Measurements from ENCODE around the gene DBN1.

Gene DBN1

DNA sequence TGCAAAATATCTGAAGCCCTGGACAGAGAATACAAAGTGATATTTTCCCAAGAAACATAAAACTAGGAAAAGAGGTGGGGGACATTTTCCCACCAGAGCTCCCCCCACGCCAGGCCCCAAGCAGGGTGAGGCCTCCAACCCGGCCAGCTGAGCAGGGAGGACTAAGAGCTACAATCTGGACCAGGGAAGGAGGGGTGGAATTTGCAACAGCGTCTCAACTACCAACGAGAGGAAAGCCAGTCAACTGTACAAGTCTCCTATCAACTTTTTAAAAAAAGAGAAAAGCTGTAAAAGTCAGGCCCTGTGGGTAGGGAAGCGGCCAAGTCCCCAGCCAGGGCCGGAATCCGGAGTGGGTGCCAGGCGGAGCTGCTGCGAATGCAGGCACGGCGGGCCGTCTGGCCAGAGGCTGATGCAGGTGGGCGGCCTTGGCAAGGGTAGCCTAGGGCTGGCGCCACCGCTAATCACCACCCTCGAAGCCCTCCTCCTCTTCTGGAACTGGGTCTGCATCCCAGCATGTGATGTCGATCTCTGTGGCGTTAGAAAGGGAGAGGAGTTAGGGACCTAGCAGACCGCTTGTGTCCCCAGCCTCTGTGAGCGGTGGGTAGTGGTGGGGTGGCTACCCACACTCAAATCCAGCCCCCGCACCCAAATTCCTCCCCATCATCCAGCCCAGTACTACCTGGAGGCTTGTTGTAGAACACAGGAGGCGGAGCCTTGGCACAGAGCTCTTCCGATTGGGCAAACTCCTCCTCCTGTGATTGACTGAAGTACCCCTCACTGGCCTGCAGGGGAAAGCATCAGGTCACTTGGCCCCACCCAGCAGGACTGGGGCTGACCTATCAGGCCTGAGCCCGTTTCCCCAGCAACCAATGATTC lies 16.2 kb downstream of the DBN1 start:
- H3K4me1 ChIP-seq (ENCODE audit: insufficient read depth, low read length) = peaks cover 18% of the 10 kb centered on the region
- H3K9ac ChIP-seq (ENCODE audit: low read length) = no peak overlapping the region
- no peak overlapping the region for H3K27ac ChIP-seq (ENCODE audit: low read depth, low read length)
- peaks cover 10 to 13% of the 10 kb centered on the region in 2 donors for H3K27me3 ChIP-seq (ENCODE audit: control insufficient read depth in 1 of 2, insufficient read depth in 2 of 2, low read length in 2 of 2)
- H3K4me3 ChIP-seq (ENCODE audit: low read depth in 1 of 2, low read length in 2 of 2) = no peak overlapping the region
- H3K9me3 ChIP-seq (ENCODE audit: low read length) = no peaks in the 10 kb centered on the region
- H3K36me3 ChIP-seq (ENCODE audit: insufficient read depth, low read length) = peaks cover 24% of the 10 kb centered on the region

DNA sequence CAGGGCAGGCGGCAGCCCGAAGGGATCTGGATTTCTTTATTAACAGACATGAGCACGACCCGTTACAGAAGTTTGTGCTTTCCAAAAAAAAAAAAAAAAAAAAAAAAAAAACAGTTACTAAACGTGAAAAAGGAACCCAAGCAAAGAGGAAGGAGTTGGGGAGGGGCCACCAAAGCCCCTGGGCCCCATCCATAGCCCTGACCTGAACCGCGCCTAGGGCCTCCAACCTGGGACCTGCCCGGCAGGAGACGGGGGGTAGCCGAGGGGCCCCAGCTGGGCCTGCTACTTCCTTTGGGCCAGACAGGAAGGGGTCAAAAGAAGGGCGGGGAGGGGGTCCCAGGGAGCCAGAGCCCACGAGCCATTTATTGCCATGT lies 16.9 kb downstream of the DBN1 start:
- peaks cover 13 to 17% of the 10 kb centered on the region in 2 donors for H3K27me3 ChIP-seq (ENCODE audit: control insufficient read depth in 1 of 2, insufficient read depth in 2 of 2, low read length in 2 of 2)
- peak overlapping the region; percentile 72 for H3K27ac ChIP-seq (ENCODE audit: low read depth, low read length)

GRCh38 chr5:177455661-177456590 lies 17.5 kb downstream of the DBN1 start:
- Histone ChIP-seq H3K27me3 (ENCODE audit: control insufficient read depth in 1 of 2, insufficient read depth in 2 of 2, low read length in 2 of 2) (peaks cover 13 to 20% of the 10 kb centered on the region in 2 donors), H3K9ac (ENCODE audit: low read length) (no peak overlapping the region), H3K9me3 (ENCODE audit: low read length) (no peaks in the 10 kb centered on the region), H3K27ac (ENCODE audit: low read depth, low read length) (peak overlapping the region; percentile 68), H3K4me1 (ENCODE audit: insufficient read depth, low read length) (peaks cover 18% of the 10 kb centered on the region), H3K4me3 (ENCODE audit: low read depth in 1 of 2, low read length in 2 of 2) (peak overlapping the region; percentile 66 to 71), H3K36me3 (ENCODE audit: insufficient read depth, low read length) (peaks cover 24% of the 10 kb centered on the region)

More for the DNA sequence above, 16.9 kb downstream of the DBN1 start:
- Histone ChIP-seq H3K36me3 (ENCODE audit: insufficient read depth, low read length) (peaks cover 24% of the 10 kb centered on the region), H3K4me1 (ENCODE audit: insufficient read depth, low read length) (peaks cover 18% of the 10 kb centered on the region), H3K9me3 (ENCODE audit: low read length) (no peaks in the 10 kb centered on the region), H3K9ac (ENCODE audit: low read length) (no peak overlapping the region), H3K4me3 (ENCODE audit: low read depth in 1 of 2, low read length in 2 of 2) (no peak overlapping the region)

- Histone ChIP-seq H3K27ac (ENCODE audit: low read depth, low read length) (peak overlapping the region; percentile 68), H3K36me3 (ENCODE audit: insufficient read depth, low read length) (peaks cover 21% of the 10 kb centered on the region), H3K27me3 (ENCODE audit: control insufficient read depth in 1 of 2, insufficient read depth in 2 of 2, low read length in 2 of 2) (peaks cover 20 to 28% of the 10 kb centered on the region in 2 donors), H3K4me3 (ENCODE audit: low read depth in 1 of 2, low read length in 2 of 2) (peak overlapping the region; percentile 66 to 71), H3K9ac (ENCODE audit: low read length) (no peak overlapping the region), H3K4me1 (ENCODE audit: insufficient read depth, low read length) (peaks cover 18% of the 10 kb centered on the region), H3K9me3 (ENCODE audit: low read length) (no peaks in the 10 kb centered on the region)
These were observed 18.3 kb downstream of the DBN1 start for GRCh38 chr5:177455036-177455660.

DNA sequence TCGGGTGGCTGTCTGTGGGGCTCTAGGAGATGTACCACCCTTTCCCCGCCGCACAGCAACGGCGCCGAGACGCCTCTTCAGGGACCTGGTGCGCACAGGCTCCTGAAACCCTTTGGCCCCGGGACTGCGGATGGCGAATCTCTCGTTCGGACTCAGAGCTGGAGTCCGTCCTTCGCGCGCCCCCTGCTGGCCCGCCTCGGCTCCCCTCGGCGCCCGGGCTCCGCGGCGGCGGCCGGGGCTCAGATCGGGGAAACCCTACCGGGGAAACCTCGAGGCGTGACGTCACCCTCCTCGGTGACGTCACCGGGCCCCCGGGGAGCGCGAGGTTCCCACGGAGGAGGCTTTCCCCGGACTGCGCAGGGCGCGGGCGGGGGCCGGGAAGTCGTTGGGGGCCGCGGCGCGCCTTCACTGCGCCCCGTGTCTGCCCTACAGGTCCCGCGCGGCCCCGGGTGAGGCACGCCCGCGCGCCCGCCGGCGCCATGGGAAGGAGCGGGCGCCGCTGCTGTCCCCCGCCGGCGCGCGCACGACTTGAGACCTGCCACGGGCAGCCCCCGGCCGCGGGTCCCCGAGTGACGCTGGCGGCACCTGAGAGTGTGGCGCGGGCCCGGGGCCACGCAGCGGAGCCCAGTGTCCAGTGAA lies 18.9 kb downstream of the DBN1 start:
- H3K9ac ChIP-seq (ENCODE audit: low read length) = no peak overlapping the region
- peak overlapping the region; percentile 23 for H3K27ac ChIP-seq (ENCODE audit: low read depth, low read length)

GRCh38 chr5:177453852-177454396 lies 19.5 kb downstream of the DBN1 start:
- H3K27ac ChIP-seq (ENCODE audit: low read depth, low read length) = no peak overlapping the region
- H3K9ac ChIP-seq (ENCODE audit: low read length) = no peak overlapping the region
- no peaks in the 10 kb centered on the region for H3K9me3 ChIP-seq (ENCODE audit: low read length)
- H3K27me3 ChIP-seq (ENCODE audit: control insufficient read depth in 1 of 2, insufficient read depth in 2 of 2, low read length in 2 of 2) = peaks cover 32 to 40% of the 10 kb centered on the region in 2 donors
- H3K4me1 ChIP-seq (ENCODE audit: insufficient read depth, low read length) = peaks cover 18% of the 10 kb centered on the region
- H3K4me3 ChIP-seq (ENCODE audit: low read depth in 1 of 2, low read length in 2 of 2) = peak overlapping the region in 1 of 2 donors; percentile 49
- H3K36me3 ChIP-seq (ENCODE audit: insufficient read depth, low read length) = peaks cover 16% of the 10 kb centered on the region

More for the DNA sequence above, 18.9 kb downstream of the DBN1 start:
- peak overlapping the region; percentile 66 to 71 for H3K4me3 ChIP-seq (ENCODE audit: low read depth in 1 of 2, low read length in 2 of 2)
- no peaks in the 10 kb centered on the region for H3K9me3 ChIP-seq (ENCODE audit: low read length)
- peaks cover 27 to 34% of the 10 kb centered on the region in 2 donors for H3K27me3 ChIP-seq (ENCODE audit: control insufficient read depth in 1 of 2, insufficient read depth in 2 of 2, low read length in 2 of 2)
- peaks cover 18% of the 10 kb centered on the region for H3K4me1 ChIP-seq (ENCODE audit: insufficient read depth, low read length)
- H3K36me3 ChIP-seq (ENCODE audit: insufficient read depth, low read length) = peaks cover 16% of the 10 kb centered on the region

GRCh38 chr5:177452688-177453638 lies 20.5 kb downstream of the DBN1 start:
- H3K27me3 ChIP-seq (ENCODE audit: control insufficient read depth in 1 of 2, insufficient read depth in 2 of 2, low read length in 2 of 2) = peaks cover 42 to 49% of the 10 kb centered on the region in 2 donors
- H3K4me1 ChIP-seq (ENCODE audit: insufficient read depth, low read length) = peaks cover 20% of the 10 kb centered on the region
- no peak overlapping the region for H3K27ac ChIP-seq (ENCODE audit: low read depth, low read length)
- no peaks in the 10 kb centered on the region for H3K9me3 ChIP-seq (ENCODE audit: low read length)
- peaks cover 6% of the 10 kb centered on the region for H3K36me3 ChIP-seq (ENCODE audit: insufficient read depth, low read length)
- H3K4me3 ChIP-seq (ENCODE audit: low read depth in 1 of 2, low read length in 2 of 2) = no peak overlapping the region
- H3K9ac ChIP-seq (ENCODE audit: low read length) = no peak overlapping the region

GRCh38 chr5:177450667-177451424 lies 22.6 kb downstream of the DBN1 start:
- peaks cover 47 to 58% of the 10 kb centered on the region in 2 donors for H3K27me3 ChIP-seq (ENCODE audit: control insufficient read depth in 1 of 2, insufficient read depth in 2 of 2, low read length in 2 of 2)
- H3K36me3 ChIP-seq (ENCODE audit: insufficient read depth, low read length) = no peaks in the 10 kb centered on the region
- H3K4me3 ChIP-seq (ENCODE audit: low read depth in 1 of 2, low read length in 2 of 2) = no peak overlapping the region
- no peaks in the 10 kb centered on the region for H3K9me3 ChIP-seq (ENCODE audit: low read length)
- H3K9ac ChIP-seq (ENCODE audit: low read length) = no peak overlapping the region
- H3K4me1 ChIP-seq (ENCODE audit: insufficient read depth, low read length) = peaks cover 20% of the 10 kb centered on the region
- H3K27ac ChIP-seq (ENCODE audit: low read depth, low read length) = no peak overlapping the region

DNA sequence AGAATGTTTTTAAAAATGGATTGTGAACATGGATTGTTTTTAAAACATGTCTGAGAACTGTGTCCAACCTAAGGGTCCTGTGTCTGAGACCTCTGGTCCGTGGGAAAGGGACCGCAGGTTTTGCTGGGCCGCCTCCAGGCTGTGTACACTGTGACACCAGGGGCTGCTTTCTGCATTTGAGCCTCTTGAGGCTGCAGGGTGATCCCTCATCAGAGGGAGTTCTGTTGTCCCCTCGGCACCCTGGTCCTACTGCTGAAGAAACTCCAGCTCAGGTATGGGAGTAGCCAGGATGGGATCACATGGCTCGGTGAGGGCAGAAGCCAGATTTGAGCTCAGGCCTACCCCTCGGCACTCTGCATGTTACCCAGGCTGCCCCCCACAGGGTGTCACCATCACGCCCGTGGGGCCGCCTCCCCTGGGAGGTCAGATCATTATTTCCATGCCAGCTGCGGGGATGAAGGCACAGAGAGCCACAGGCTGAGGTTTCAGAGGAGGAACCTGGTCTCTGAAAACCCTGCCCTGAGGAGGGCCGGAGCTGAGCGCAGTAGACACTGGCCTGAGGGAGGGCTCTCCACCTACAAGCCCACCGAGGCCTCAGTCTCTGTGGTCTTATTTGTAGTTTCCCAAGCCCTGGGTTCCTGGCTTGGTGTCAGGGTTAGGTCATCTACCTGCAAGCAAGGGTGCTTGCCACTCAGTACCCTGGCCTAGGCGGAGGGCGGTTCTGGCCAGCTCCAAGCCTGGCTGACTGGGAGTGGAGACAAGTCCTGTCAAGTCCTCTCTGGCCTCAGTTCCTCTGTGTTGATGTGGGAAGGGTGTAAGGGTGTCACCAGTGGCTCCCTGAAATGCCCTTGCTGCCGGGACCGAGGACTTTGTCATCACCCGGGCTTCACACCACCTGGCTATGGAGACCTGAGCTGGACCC lies 24.0 kb downstream of the DBN1 start:
- H3K9me3 ChIP-seq (ENCODE audit: low read length) = no peaks in the 10 kb centered on the region
- no peaks in the 10 kb centered on the region for H3K36me3 ChIP-seq (ENCODE audit: insufficient read depth, low read length)
- no peak overlapping the region for H3K9ac ChIP-seq (ENCODE audit: low read length)
- no peak overlapping the region for H3K4me3 ChIP-seq (ENCODE audit: low read depth in 1 of 2, low read length in 2 of 2)
- H3K4me1 ChIP-seq (ENCODE audit: insufficient read depth, low read length) = peaks cover 22% of the 10 kb centered on the region
- H3K27ac ChIP-seq (ENCODE audit: low read depth, low read length) = no peak overlapping the region
- H3K27me3 ChIP-seq (ENCODE audit: control insufficient read depth in 1 of 2, insufficient read depth in 2 of 2, low read length in 2 of 2) = peaks cover 47 to 66% of the 10 kb centered on the region in 2 donors
